Activated T-cell treated with anti-CD3 and anti-CD28 coated beads, Interleukin-2, amount 50 U/mL, for 4 hours (primary cell): ENCODE measurements around the gene MRGPRD. TPM values are rescaled to one million over a fixed set of nuclear protein-coding genes. Genes with fewer than 3 reads are reported as not detected.

ENCODE experiments used
- ATAC-seq, 2 donors: fragments of 200-7000 bp; cut with Tn5 transposase; one replicate each; pipeline ENCODE4 v1.10.0; 2021
- DNase-seq: peaks from one replicate; pipeline ENCODE4 v3.0.0-alpha.2; 2020
- H3K27me3 Mint-ChIP-seq: one replicate; pipeline ENCODE4 v1.8.0; 2021; ENCODE audit warnings: low read depth, mixed read lengths
- H3K36me3 Mint-ChIP-seq: one replicate; pipeline ENCODE4 v1.8.0; 2022; ENCODE audit warnings: mixed read lengths; ENCODE audit not compliant: insufficient read depth
- H3K4me1 Mint-ChIP-seq: one replicate; pipeline ENCODE4 v1.8.0; 2021; ENCODE audit warnings: low read depth, mixed read lengths
- H3K4me3 Mint-ChIP-seq: one replicate; pipeline ENCODE4 v1.8.0; 2021; ENCODE audit warnings: mild to moderate bottlenecking, moderate library complexity, mixed read lengths
- H3K9me3 Mint-ChIP-seq: one replicate; pipeline ENCODE4 v1.8.0; 2021; ENCODE audit warnings: mixed read lengths
- total RNA-seq, 3 donors: library from RNA; stranded (reverse); gene quantifications; one replicate each; pipeline ENCODE4 v1.2.1, GENCODE V29; 2021

The MRGPRD gene
- total RNA-seq, 3 donors from 2014 or later: not detected

DNA sequence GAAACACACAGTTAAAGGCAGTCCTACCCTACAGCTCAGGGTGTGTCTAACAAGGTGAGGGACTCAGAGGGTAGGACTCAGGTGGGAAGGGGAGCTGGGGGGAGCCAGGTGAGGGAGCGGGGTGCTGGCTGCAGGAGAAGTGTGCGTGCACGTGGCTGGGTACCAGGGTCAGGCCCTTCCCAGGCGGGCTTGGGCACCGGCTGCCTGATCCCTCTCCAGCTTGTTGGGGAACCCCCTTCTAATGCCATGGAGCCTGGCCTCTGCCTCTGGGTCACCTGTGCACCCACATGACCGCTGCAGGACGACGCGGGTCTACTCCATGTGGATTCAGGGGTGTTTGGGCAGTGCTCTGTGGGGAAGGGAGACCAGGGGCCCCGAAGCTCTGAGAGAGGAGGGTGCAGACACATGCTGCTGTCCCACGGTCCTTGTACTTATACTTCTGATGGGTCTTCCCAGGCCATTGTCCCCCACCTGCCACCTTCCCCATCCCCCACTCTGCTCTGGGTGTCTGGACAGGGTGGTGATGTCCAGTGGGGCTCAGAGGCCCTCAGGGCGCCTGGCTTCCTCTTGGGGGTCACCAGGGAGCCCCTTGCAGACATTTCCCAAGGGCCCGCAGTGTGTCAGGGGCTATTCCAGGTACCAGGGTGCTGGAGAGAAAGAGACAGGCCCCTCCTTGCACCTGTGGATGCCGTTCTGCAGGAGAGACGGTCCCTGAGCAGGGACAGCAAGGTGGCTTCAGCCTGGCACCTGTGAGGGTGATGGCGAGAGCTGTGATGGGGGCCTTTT is 10.4 kb upstream of the MRGPRD start:
- Mint-ChIP-seq H3K9me3 (peaks cover 12% of the 10 kb centered on the region), H3K4me3 (no peak overlapping the region), H3K27me3 (peaks cover 40% of the 10 kb centered on the region), H3K36me3 (peaks cover 10% of the 10 kb centered on the region), H3K4me1 (no peaks in the 10 kb centered on the region)
- DNase-seq (no peak), ATAC-seq (no peak)

GRCh38 chr11:68989936-68990606 is 9.3 kb upstream of the MRGPRD start:
- peaks cover 12% of the 10 kb centered on the region for H3K9me3 Mint-ChIP-seq
- no peaks in the 10 kb centered on the region for H3K4me1 Mint-ChIP-seq
- H3K27me3 Mint-ChIP-seq: peaks cover 40% of the 10 kb centered on the region
- no peak overlapping the region for H3K4me3 Mint-ChIP-seq
- no peak for DNase-seq
- peaks cover 10% of the 10 kb centered on the region for H3K36me3 Mint-ChIP-seq
- ATAC-seq: no peak

GRCh38 chr11:68988491-68988890 is 7.7 kb upstream of the MRGPRD start:
- Mint-ChIP-seq H3K4me3 (no peak overlapping the region), H3K9me3 (peaks cover 12% of the 10 kb centered on the region), H3K36me3 (peaks cover 10% of the 10 kb centered on the region), H3K27me3 (peaks cover 28% of the 10 kb centered on the region), H3K4me1 (no peaks in the 10 kb centered on the region)
- DNase-seq: no peak
- ATAC-seq: no peak

- no peak for ATAC-seq
- Mint-ChIP-seq H3K36me3 (peaks cover 10% of the 10 kb centered on the region), H3K4me1 (no peaks in the 10 kb centered on the region), H3K4me3 (no peak overlapping the region), H3K27me3 (peaks cover 20% of the 10 kb centered on the region), H3K9me3 (peaks cover 18% of the 10 kb centered on the region)
- no peak for DNase-seq
These were observed 6.4 kb upstream of the MRGPRD start for GRCh38 chr11:68987211-68987610.

GRCh38 chr11:68983801-68984200 is 3.0 kb upstream of the MRGPRD start:
- no peak overlapping the region for H3K4me3 Mint-ChIP-seq
- H3K36me3 Mint-ChIP-seq: peaks cover 10% of the 10 kb centered on the region
- ATAC-seq: no peak
- H3K9me3 Mint-ChIP-seq: peaks cover 20% of the 10 kb centered on the region
- peaks cover 19% of the 10 kb centered on the region for H3K27me3 Mint-ChIP-seq
- DNase-seq: no peak
- no peaks in the 10 kb centered on the region for H3K4me1 Mint-ChIP-seq

DNA sequence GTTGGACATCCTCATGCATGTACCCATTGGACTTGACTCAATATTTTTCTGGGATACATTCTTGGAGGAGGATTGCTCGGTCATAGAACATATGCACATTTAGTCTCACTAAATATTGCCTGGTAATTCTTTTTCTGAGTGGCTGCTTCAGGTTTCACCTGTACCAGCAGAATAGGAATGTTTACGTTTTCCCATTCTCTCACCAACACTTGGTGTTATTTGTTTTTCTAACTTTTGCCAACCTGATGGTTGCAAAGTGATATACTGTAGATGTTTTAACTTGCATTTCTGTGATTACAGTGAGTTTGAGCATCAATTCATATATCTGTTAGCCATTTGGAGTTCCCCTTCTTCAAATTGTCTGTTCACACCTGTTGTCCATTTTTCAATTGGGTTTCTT is 1.3 kb upstream of the MRGPRD start:
- Mint-ChIP-seq H3K27me3 (peaks cover 16% of the 10 kb centered on the region), H3K4me1 (no peaks in the 10 kb centered on the region), H3K36me3 (peaks cover 7% of the 10 kb centered on the region), H3K4me3 (no peak overlapping the region), H3K9me3 (peaks cover 17% of the 10 kb centered on the region)
- ATAC-seq (no peak), DNase-seq (no peak)

GRCh38 chr11:68979931-68980775 is 633 bp downstream of the MRGPRD start:
- H3K9me3 Mint-ChIP-seq: peaks cover 8% of the 10 kb centered on the region
- H3K36me3 Mint-ChIP-seq: no peaks in the 10 kb centered on the region
- H3K4me1 Mint-ChIP-seq: no peaks in the 10 kb centered on the region
- H3K27me3 Mint-ChIP-seq: peaks cover 7% of the 10 kb centered on the region
- DNase-seq: no peak
- no peak overlapping the region for H3K4me3 Mint-ChIP-seq
- ATAC-seq: no peak

GRCh38 chr11:68978931-68979594 is 1.7 kb downstream of the MRGPRD start:
- Mint-ChIP-seq H3K4me1 (no peaks in the 10 kb centered on the region), H3K36me3 (no peaks in the 10 kb centered on the region), H3K9me3 (peaks cover 8% of the 10 kb centered on the region), H3K27me3 (peaks cover 7% of the 10 kb centered on the region), H3K4me3 (no peak overlapping the region)
- ATAC-seq: no peak
- no peak for DNase-seq

GRCh38 chr11:68978626-68978930 is 2.2 kb downstream of the MRGPRD start:
- DNase-seq (no peak), ATAC-seq (no peak)
- no peak overlapping the region for H3K4me3 Mint-ChIP-seq
- no peaks in the 10 kb centered on the region for H3K36me3 Mint-ChIP-seq
- H3K27me3 Mint-ChIP-seq: peaks cover 7% of the 10 kb centered on the region
- no peaks in the 10 kb centered on the region for H3K4me1 Mint-ChIP-seq
- H3K9me3 Mint-ChIP-seq: peaks cover 8% of the 10 kb centered on the region

DNA sequence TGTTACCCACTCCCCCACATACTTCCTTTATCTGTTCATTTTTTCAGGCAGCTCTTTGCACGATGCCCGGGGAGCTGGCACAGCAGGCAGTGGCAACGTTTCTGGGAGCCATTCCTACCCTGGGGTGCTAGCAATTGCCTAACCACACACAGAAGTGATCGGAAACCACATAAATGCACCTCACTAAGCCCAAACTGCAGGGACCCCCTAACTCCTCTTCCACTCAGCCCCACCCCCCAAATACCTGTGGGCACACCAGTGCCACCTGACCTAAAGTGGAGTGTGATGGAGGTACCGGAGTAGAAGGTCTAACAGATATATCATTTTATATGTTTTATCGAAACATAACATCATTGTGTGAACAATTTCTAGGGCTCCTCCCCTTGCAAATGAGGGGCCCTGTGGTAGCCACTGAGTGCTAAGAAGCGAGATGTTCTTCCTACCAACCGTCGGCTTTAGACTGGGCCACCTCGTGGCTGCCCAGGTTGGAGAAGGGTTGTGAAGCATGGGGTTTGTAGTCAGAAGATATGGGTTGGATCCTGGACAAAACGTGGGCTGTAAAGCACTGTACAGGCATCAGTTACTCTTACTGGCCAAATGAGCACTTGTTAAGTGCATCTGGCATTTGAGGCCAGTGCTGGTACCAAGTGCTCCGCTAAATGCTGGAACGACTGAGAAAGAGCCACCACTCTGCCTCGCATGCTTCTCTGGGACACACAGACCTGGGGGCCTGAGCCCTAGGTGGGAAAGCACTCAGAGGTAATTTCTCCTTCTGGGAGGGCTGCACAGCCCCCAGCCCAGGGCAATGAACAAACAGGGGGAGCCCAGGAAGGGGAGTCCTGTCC is 2.8 kb downstream of the MRGPRD start:
- DNase-seq (no peak), ATAC-seq (no peak)
- Mint-ChIP-seq H3K9me3 (peaks cover 8% of the 10 kb centered on the region), H3K4me1 (no peaks in the 10 kb centered on the region), H3K36me3 (no peaks in the 10 kb centered on the region), H3K4me3 (no peak overlapping the region), H3K27me3 (peaks cover 7% of the 10 kb centered on the region)

- ATAC-seq (no peak), DNase-seq (no peak)
- Mint-ChIP-seq H3K36me3 (no peaks in the 10 kb centered on the region), H3K4me3 (no peak overlapping the region), H3K9me3 (no peaks in the 10 kb centered on the region), H3K27me3 (peaks cover 8% of the 10 kb centered on the region), H3K4me1 (no peaks in the 10 kb centered on the region)
These were observed 4.2 kb downstream of the MRGPRD start for GRCh38 chr11:68976563-68976962.

- ATAC-seq (no peak), DNase-seq (no peak)
- Mint-ChIP-seq H3K4me1 (no peaks in the 10 kb centered on the region), H3K27me3 (peaks cover 8% of the 10 kb centered on the region), H3K9me3 (no peaks in the 10 kb centered on the region), H3K4me3 (no peak overlapping the region), H3K36me3 (no peaks in the 10 kb centered on the region)
These were observed 4.7 kb downstream of the MRGPRD start for GRCh38 chr11:68976095-68976494.

- peak; percentile 71 to 79 for ATAC-seq
- Mint-ChIP-seq H3K4me1 (no peaks in the 10 kb centered on the region), H3K27me3 (peaks cover 8% of the 10 kb centered on the region), H3K4me3 (no peak overlapping the region), H3K36me3 (no peaks in the 10 kb centered on the region), H3K9me3 (no peaks in the 10 kb centered on the region)
- no peak for DNase-seq
These were observed 6.2 kb downstream of the MRGPRD start for GRCh38 chr11:68974421-68975194.
